Suppressor macrophage treated with lipopolysaccharide for 1 hour (primary cell): Measurements from ENCODE around the gene CACNA1A.

Experiments used
- DNase-seq, 3 donors: peaks; one replicate each; pipeline ENCODE4 v3.0.0-alpha.2; 2020 to 2022

The CACNA1A gene

GRCh38 chr19:13425151-13425550 is 81.1 kb downstream of the CACNA1A start:
- no peak for DNase-seq

GRCh38 chr19:13420780-13421179 is 85.5 kb downstream of the CACNA1A start:
- no peak for DNase-seq

GRCh38 chr19:13417054-13417453 is 89.2 kb downstream of the CACNA1A start:
- DNase-seq = no peak

GRCh38 chr19:13411899-13412298 is 94.4 kb downstream of the CACNA1A start:
- DNase-seq = no peak

- no peak for DNase-seq
These were observed 95.3 kb downstream of the CACNA1A start for GRCh38 chr19:13410946-13411345.

- DNase-seq = no peak
These were observed 97.3 kb downstream of the CACNA1A start for GRCh38 chr19:13408889-13409518.

- DNase-seq = no peak
These were observed 102.0 kb downstream of the CACNA1A start for GRCh38 chr19:13404236-13404635.

GRCh38 chr19:13401388-13401787 is 104.9 kb downstream of the CACNA1A start:
- DNase-seq = peak; percentile 21 to 30 (median 27)

- DNase-seq = no peak
These were observed 106.0 kb downstream of the CACNA1A start for GRCh38 chr19:13400296-13400695.

GRCh38 chr19:13399746-13400145 is 106.5 kb downstream of the CACNA1A start:
- DNase-seq = no peak

- DNase-seq = peak; percentile 5 to 63 (median 61)
These were observed 107.2 kb downstream of the CACNA1A start for GRCh38 chr19:13398780-13399726.

GRCh38 chr19:13398182-13398581 is 108.1 kb downstream of the CACNA1A start:
- DNase-seq = no peak

- DNase-seq = peak; percentile 69 to 77 (median 74)
These were observed 109.8 kb downstream of the CACNA1A start for GRCh38 chr19:13396250-13397080.

GRCh38 chr19:13382633-13382938 is 123.7 kb downstream of the CACNA1A start:
- no peak for DNase-seq

- DNase-seq = no peak
These were observed 124.2 kb downstream of the CACNA1A start for GRCh38 chr19:13381827-13382632.

- no peak for DNase-seq
These were observed 129.7 kb downstream of the CACNA1A start for GRCh38 chr19:13376537-13376936.

- no peak for DNase-seq
These were observed 132.7 kb downstream of the CACNA1A start for GRCh38 chr19:13373599-13373998.

GRCh38 chr19:13370948-13371347 is 135.3 kb downstream of the CACNA1A start:
- no peak for DNase-seq

GRCh38 chr19:13366529-13367143 is 139.6 kb downstream of the CACNA1A start:
- peak; percentile 12 to 37 (median 27) for DNase-seq

GRCh38 chr19:13363954-13364353 is 142.3 kb downstream of the CACNA1A start:
- no peak for DNase-seq

- no peak for DNase-seq
These were observed 143.0 kb downstream of the CACNA1A start for GRCh38 chr19:13363245-13363644.

GRCh38 chr19:13362668-13363067 is 143.6 kb downstream of the CACNA1A start:
- DNase-seq = no peak
